GM23338 (cell line): ENCODE measurements around the gene DYSF.

ENCODE experiments used
- CREB1 ChIP-seq: fragments of 250-450 bp; sonication (Bioruptor Pico); IDR thresholded peaks from 2 replicates; pipeline ENCODE4 v1.5.0; 2020; ENCODE audit warnings: low read depth, mild to moderate bottlenecking, moderate library complexity
- CTCF ChIP-seq, 2 experiments: fragments of 200-600 bp in 1 of 2; sonication (generic) in 1 of 2; conservative IDR thresholded peaks; 2 replicates each; pipeline versions ENCODE4 v1.5.1 to v1.6.1; 2016 to 2017; ENCODE audit warnings: antibody characterized with exemption in 2 of 2, low read depth in 2 of 2, mild to moderate bottlenecking in 2 of 2, moderate library complexity in 1 of 2
- POLR2AphosphoS5 ChIP-seq: IDR thresholded peaks from 2 replicates; pipeline ENCODE4 v1.6.1; 2016; ENCODE audit warnings: antibody characterized with exemption, low read depth
- REST ChIP-seq: IDR thresholded peaks from one replicate; pipeline ENCODE4 v1.6.1; 2018; ENCODE audit warnings: antibody characterized with exemption; ENCODE audit not compliant: unreplicated experiment

DNA sequence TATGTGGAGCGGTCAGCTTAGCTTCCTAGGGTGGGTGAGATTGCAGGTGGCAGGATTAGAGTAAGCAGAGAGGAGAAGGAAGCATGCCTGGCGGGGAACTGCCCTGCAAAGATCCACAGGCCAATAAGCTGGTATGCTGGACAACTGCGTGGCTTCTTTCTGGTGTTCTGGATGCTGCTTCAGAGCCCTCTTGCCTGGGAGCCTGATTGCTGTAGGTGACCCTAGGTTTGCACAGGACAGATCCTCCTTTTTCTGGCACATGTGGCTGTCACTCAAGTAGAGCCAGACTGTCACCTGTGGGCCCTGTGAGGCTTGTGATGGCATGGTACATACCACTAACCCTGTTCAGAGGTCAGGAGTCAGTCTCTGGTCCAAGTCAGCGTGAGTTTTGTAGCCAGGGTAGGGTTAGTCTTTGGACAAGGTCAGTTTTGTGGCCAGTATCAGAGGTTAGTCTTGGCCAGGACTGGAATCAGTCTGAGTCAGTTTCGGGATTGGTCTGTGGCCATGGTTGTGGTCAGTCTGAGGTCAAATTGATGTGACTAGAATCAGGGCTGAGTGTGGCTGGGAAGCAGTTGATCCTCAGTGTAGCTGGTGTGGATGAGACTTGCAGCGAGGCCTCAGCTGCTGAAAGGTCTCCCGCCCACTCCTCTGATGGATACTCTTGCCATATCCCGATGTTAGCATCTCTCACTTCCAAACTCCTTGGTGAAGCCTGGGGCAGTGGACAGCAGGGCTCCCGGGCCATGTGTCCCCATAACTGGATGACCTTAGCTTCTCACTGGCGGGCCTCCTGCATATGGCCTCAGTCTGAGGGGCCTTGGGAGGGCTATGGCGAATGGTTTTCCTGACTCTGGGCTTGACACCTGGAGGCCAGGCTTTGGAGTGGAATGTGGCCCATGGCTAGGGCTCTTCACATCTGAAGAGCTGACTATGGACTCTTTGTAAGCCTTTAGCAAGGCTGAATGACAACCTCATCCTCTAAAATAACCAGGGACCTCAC, 260.5 kb downstream of the DYSF start:
- TF ChIP-seq CTCF (conservative IDR thresholded peaks at IDR 0.05; ENCODE audit: low read depth in 2 of 2) (no peak), CREB1 (no peak), REST (no peak), POLR2AphosphoS5 (no peak)
